Vagina (tissue), 2 donors: Measurements from ENCODE around the gene IGSF5.
"Not testable (repeated sequence)": the region's sequence is repeated elsewhere in the genome, so short reads cannot be mapped to it uniquely, and the experiment has no call there.

Source experiments
- POLR2A ChIP-seq, 2 donors: fragments of 450-650 bp; IDR thresholded peaks; one replicate each; pipeline ENCODE4 v1.6.1; 2017; ENCODE audit warnings: antibody characterized with exemption in 2 of 2, mild to moderate bottlenecking in 2 of 2, moderate library complexity in 2 of 2
- POLR2AphosphoS5 ChIP-seq, 2 donors: sonication (generic); formaldehyde crosslinking; IDR thresholded peaks; one replicate each; pipeline ENCODE4 v1.9.0; 2017; ENCODE audit warnings: antibody characterized with exemption in 2 of 2, mild to moderate bottlenecking in 2 of 2, low read depth in 1 of 2; ENCODE audit not compliant: insufficient read depth in 1 of 2
- TF ChIP-seq, protein P1 (sequence below), 3 experiments: fragments of 450-650 bp in 2 of 3; fragments of 200-600 bp in 1 of 3; sonication (generic) in 1 of 3; IDR thresholded peaks; one replicate each; pipeline ENCODE4 v1.5.1; 2017 to 2019; ENCODE audit warnings: antibody characterized with exemption in 3 of 3, mild to moderate bottlenecking in 2 of 3, moderate library complexity in 2 of 3

DNA sequence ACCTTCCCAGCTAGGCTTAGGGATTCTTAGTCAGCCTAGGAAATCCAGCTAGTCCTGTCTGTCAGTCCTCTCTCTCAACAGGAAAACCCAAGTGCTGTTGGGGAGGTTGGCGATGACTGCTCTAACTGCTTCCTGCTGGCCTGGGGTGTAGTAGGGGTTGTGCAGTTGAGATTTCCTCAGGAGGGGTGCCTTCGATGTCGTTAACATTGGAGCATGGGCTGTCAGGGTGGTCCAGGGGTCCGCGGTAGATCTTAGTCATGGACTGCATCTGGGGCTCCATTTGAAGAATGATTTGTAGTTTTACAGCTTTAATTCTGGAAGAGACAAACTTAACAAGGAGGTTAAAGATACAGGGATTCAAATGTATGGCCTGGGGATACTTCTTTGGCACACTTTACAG is 5.5 kb upstream of the IGSF5 start:
- not testable (repeated sequence) for TF ChIP-seq POLR2A (IDR thresholded peaks at IDR 0.05); POLR2AphosphoS5 (IDR thresholded peaks at IDR 0.05; ENCODE audit: insufficient read depth in 1 of 2, low read depth in 1 of 2)
- TF ChIP-seq, protein P1, sequence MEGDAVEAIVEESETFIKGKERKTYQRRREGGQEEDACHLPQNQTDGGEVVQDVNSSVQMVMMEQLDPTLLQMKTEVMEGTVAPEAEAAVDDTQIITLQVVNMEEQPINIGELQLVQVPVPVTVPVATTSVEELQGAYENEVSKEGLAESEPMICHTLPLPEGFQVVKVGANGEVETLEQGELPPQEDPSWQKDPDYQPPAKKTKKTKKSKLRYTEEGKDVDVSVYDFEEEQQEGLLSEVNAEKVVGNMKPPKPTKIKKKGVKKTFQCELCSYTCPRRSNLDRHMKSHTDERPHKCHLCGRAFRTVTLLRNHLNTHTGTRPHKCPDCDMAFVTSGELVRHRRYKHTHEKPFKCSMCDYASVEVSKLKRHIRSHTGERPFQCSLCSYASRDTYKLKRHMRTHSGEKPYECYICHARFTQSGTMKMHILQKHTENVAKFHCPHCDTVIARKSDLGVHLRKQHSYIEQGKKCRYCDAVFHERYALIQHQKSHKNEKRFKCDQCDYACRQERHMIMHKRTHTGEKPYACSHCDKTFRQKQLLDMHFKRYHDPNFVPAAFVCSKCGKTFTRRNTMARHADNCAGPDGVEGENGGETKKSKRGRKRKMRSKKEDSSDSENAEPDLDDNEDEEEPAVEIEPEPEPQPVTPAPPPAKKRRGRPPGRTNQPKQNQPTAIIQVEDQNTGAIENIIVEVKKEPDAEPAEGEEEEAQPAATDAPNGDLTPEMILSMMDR (IDR thresholded peaks at IDR 0.05): not testable (repeated sequence)
